K562 (cell line): ENCODE measurements around the gene IL34. TPM values are rescaled to one million over a fixed set of nuclear protein-coding genes. Genes with fewer than 3 reads are reported as not detected.

Experiments used
- ATAC-seq: fragments of 200-7000 bp; cut with Tn5 transposase; 3 replicates; pipeline ENCODE4 v1.9.1; 2020; ENCODE audit warnings: moderate library complexity
- BruUV-seq: library from RNA; stranded (reverse); fragments of 400-500 nt; replicated peaks from 2 replicates; lab custom pipeline; 2021; lab: Mats Ljungman, UMichigan
- CTCF ChIA-PET: fragments of 300-600 bp; formaldehyde crosslinking; extraction: SDS; loops from one replicate; lab custom pipeline; 2021; ENCODE audit warnings: low intra/inter-chr PET ratio; lab: Yijun Ruan, JAX
- POLR2A ChIA-PET: fragments of 300-600, 350-650 bp; sonication (Branson Sonifier 250); formaldehyde crosslinking; extraction: SDS; loops from one replicate; lab custom pipeline; 2021; ENCODE audit warnings: antibody characterized with exemption, inconsistent platforms; lab: Yijun Ruan, JAX
- DNase-seq, 4 experiments: peaks; one replicate each; pipeline versions ENCODE4 v3.0.0 to v3.0.0-alpha.2; 2011 to 2018; ENCODE audit warnings: low spot score in 3 of 4, mixed read lengths in 3 of 4; ENCODE audit errors: extremely low read depth in 1 of 4
- FAIRE-seq: peaks from 2 replicates; lab custom pipeline; 2011; peaks lifted over from hg19 to GRCh38; lab: Jason Lieb, UNC
- H2AFZ ChIP-seq: 2 replicates; pipeline ENCODE4 v1.6.0; 2011; ENCODE audit warnings: low read depth, low read length, control low read depth, inconsistent platforms
- H3K27ac ChIP-seq: fragments of 200-600 bp; 3 replicates; pipeline ENCODE4 v1.8.0; 2011; ENCODE audit warnings: low read depth, mild to moderate bottlenecking, control low read depth, inconsistent platforms, low read length, moderate library complexity, mixed read lengths; ENCODE audit errors: extremely low read depth
- H3K27me3 ChIP-seq, 2 experiments: fragments of 300-600 bp in 1 of 2; 2 replicates in 1 of 2; 3 replicates in 1 of 2; pipeline versions ENCODE4 v1.6.0 to v1.8.0; 2011; ENCODE audit warnings: inconsistent platforms in 2 of 2, low read length in 2 of 2, mild to moderate bottlenecking in 1 of 2, mixed read lengths in 1 of 2, moderate library complexity in 1 of 2; ENCODE audit not compliant: control insufficient read depth in 2 of 2, insufficient read depth in 2 of 2
- H3K36me3 ChIP-seq: fragments of 300-600 bp; 3 replicates; pipeline ENCODE4 v1.8.0; 2011; ENCODE audit warnings: mild to moderate bottlenecking, low read length, inconsistent platforms; ENCODE audit not compliant: control insufficient read depth, insufficient read depth
- H3K4me1 ChIP-seq, 2 experiments: fragments of 200-600 bp in 1 of 2; replicated peaks in 1 of 2; 2 replicates in 1 of 2; 3 replicates in 1 of 2; pipeline versions ENCODE4 v1.5.1 to v1.8.0; 2011; ENCODE audit warnings: inconsistent platforms in 2 of 2, low read length in 2 of 2, mild to moderate bottlenecking in 1 of 2, mixed read lengths in 1 of 2, moderate library complexity in 1 of 2; ENCODE audit not compliant: control insufficient read depth in 2 of 2, insufficient read depth in 2 of 2
- H3K4me2 ChIP-seq: 2 replicates; pipeline ENCODE4 v1.6.1; 2011; ENCODE audit warnings: low read length, control low read depth, inconsistent platforms, mixed read lengths; ENCODE audit not compliant: insufficient read depth
- H3K4me3 ChIP-seq: fragments of 200-600 bp; sonication (generic), shearing (Covaris generic); 2 replicates; pipeline ENCODE4 v1.5.1; 2016; ENCODE audit warnings: control low read depth, inconsistent platforms
- H3K79me2 ChIP-seq: fragments of 200-600 bp; 3 replicates; pipeline ENCODE4 v1.8.0; 2011; ENCODE audit warnings: low read length, inconsistent platforms; ENCODE audit not compliant: control insufficient read depth, insufficient read depth
- H3K9ac ChIP-seq, 2 experiments: 2 replicates each; pipeline versions ENCODE4 v1.6.0 to v1.6.1; 2011; ENCODE audit warnings: low read depth in 2 of 2, low read length in 2 of 2, control low read depth in 1 of 2, inconsistent platforms in 1 of 2, mild to moderate bottlenecking in 1 of 2, mixed read lengths in 1 of 2; ENCODE audit not compliant: insufficient read depth in 1 of 2
- H3K9me1 ChIP-seq: one replicate; pipeline ENCODE4 v1.6.0; 2011; ENCODE audit warnings: inconsistent platforms, mild to moderate bottlenecking, low read length, moderate library complexity; ENCODE audit not compliant: control insufficient read depth, insufficient read depth
- H3K9me3 ChIP-seq: replicated peaks from 2 replicates; pipeline ENCODE4 v1.5.1; 2011; ENCODE audit warnings: low read depth, low read length, inconsistent platforms; ENCODE audit not compliant: control insufficient read depth, insufficient read depth
- H4K20me1 ChIP-seq: replicated peaks from 2 replicates; pipeline ENCODE4 v1.6.1; 2011; ENCODE audit warnings: low read length, inconsistent platforms, mixed read lengths; ENCODE audit not compliant: control insufficient read depth, insufficient read depth
- BCL6 ChIP-seq: fragments of 250-450 bp; sonication (Bioruptor Pico); IDR thresholded peaks from 2 replicates; pipeline ENCODE4 v1.4.0; 2020
- C11orf30 ChIP-seq: fragments of 450-650 bp; IDR thresholded peaks from 2 replicates; pipeline ENCODE4 v1.6.1; 2016; ENCODE audit warnings: low read depth, mild to moderate bottlenecking
- COPS2 ChIP-seq: fragments of 450-650 bp; conservative IDR thresholded peaks from 2 replicates; pipeline ENCODE4 v1.6.1; 2016; ENCODE audit warnings: mild to moderate bottlenecking, moderate library complexity
- HMG20B ChIP-seq: fragments of 250-450 bp; sonication (Bioruptor Pico); IDR thresholded peaks from 2 replicates; pipeline ENCODE4 v1.5.0; 2021; ENCODE audit warnings: mild to moderate bottlenecking
- KDM5B ChIP-seq: fragments of 200-600 bp; sonication (generic); IDR thresholded peaks from 2 replicates; pipeline ENCODE4 v1.6.1; 2012; ENCODE audit warnings: low read depth, mild to moderate bottlenecking, moderate library complexity, low read length, control low read depth, inconsistent platforms; ENCODE audit not compliant: insufficient replicate concordance
- MAFG ChIP-seq: fragments of 450-650 bp; conservative IDR thresholded peaks from 2 replicates; pipeline ENCODE4 v1.6.1; 2016; ENCODE audit warnings: missing genetic modification characterization, missing compliant biosample characterization
- NFE2 ChIP-seq: IDR thresholded peaks from 2 replicates; pipeline ENCODE4 v1.6.1; 2014; ENCODE audit warnings: antibody characterized with exemption, low read depth
- POLR2B ChIP-seq: fragments of 450-650 bp; IDR thresholded peaks from 2 replicates; pipeline ENCODE4 v1.6.1; 2018; ENCODE audit warnings: low read depth; ENCODE audit not compliant: partially characterized antibody
- SOX6 ChIP-seq: fragments of 450-650 bp; IDR thresholded peaks from 2 replicates; pipeline ENCODE4 v1.6.1; 2014; ENCODE audit warnings: mild to moderate bottlenecking
- TCF7L2 ChIP-seq: fragments of 150-350 bp; IDR thresholded peaks from 2 replicates; pipeline ENCODE4 v1.6.1; 2016; ENCODE audit warnings: low read depth, mild to moderate bottlenecking, low read length, moderate library complexity
- ZNF316 ChIP-seq: fragments of 450-650 bp; IDR thresholded peaks from 2 replicates; pipeline ENCODE4 v1.6.1; 2016
- ZNF444 ChIP-seq: fragments of 250-450 bp; sonication (Bioruptor Pico); IDR thresholded peaks from 2 replicates; pipeline ENCODE4 v1.4.0; 2020; ENCODE audit warnings: mild to moderate bottlenecking, moderate library complexity
- ZNF717 ChIP-seq: fragments of 250-450 bp; sonication (Bioruptor Pico); IDR thresholded peaks from 2 replicates; pipeline ENCODE4 v1.5.0; 2021
- WGBS: fragments of 100-300 bp; shearing (Covaris generic); methylation state at CpG from one replicate; pipeline ENCODE4 v1.1.6; 2016; ENCODE audit warnings: low coverage, mixed read lengths; ENCODE audit not compliant: insufficient coverage; ENCODE audit errors: missing lambda C conversion rate; 5-methylcytosine and 5-hydroxymethylcytosine counted together
- in situ Hi-C: fragments of 300-500 bp; cut with MboI; formaldehyde crosslinking; loops from 4 replicates; pipeline ENCODE4 v1.15.0; 2018; ENCODE audit warnings: inconsistent platforms, mixed read lengths
- intact Hi-C: fragments of 100-400 bp; cut with micrococcal nuclease; formaldehyde crosslinking; loops from 2 replicates; pipeline ENCODE4 v1.14.2; 2022
- polyA plus RNA-seq, 8 experiments: library from polyadenylated mRNA; depleted of rRNA in 4 of 8; stranded (reverse) in 5 of 8; unstranded in 3 of 8; fragments of >200 nt; fragmentation: Nextera tagmentation in 2 of 8; fragmentation: Illumina TruSeq in 1 of 8; extraction: Ambion mirVana in 2 of 8; extraction: Trizol in 1 of 8; gene quantifications; 2 replicates each; pipeline versions ENCODE4 v1.2.1 to v1.2.3, GENCODE V29; 2011 to 2014; ENCODE audit warnings: inconsistent platforms in 1 of 8, missing spikeins in 1 of 8
- total RNA-seq, 7 experiments: library from RNA; depleted of rRNA in 6 of 7; stranded (reverse); fragments of >200 nt in 6 of 7; fragmentation: Illumina TruSeq in 2 of 7; extraction: Trizol in 2 of 7; gene quantifications; 2 replicates each; pipeline versions ENCODE4 v1.2.1 to v1.2.3, GENCODE V29; 2011 to 2021; ENCODE audit warnings: low replicate concordance in 1 of 7
- TF ChIP-seq, protein P1 (sequence below), 3 experiments: fragments of 200-800 bp in 1 of 3; fragments of 250-450 bp in 1 of 3; fragments of 450-650 bp in 1 of 3; sonication (Bioruptor Pico) in 1 of 3; sonication (Bioruptor generic) in 1 of 3; formaldehyde crosslinking in 1 of 3; IDR thresholded peaks; 2 replicates each; pipeline versions ENCODE4 v1.6.1 to v1.8.0; 2016 to 2022; ENCODE audit warnings: mild to moderate bottlenecking in 2 of 3, missing genetic modification characterization in 2 of 3, missing compliant biosample characterization in 1 of 3, moderate library complexity in 1 of 3

The IL34 gene
- total and polyA plus RNA-seq, 9 of the 15 experiments (the other 6 are each of a cell fraction or from before 2014, with no cell fraction given) = 0.07 to 0.18 (median 0.10) TPM; not detected in 6

DNA sequence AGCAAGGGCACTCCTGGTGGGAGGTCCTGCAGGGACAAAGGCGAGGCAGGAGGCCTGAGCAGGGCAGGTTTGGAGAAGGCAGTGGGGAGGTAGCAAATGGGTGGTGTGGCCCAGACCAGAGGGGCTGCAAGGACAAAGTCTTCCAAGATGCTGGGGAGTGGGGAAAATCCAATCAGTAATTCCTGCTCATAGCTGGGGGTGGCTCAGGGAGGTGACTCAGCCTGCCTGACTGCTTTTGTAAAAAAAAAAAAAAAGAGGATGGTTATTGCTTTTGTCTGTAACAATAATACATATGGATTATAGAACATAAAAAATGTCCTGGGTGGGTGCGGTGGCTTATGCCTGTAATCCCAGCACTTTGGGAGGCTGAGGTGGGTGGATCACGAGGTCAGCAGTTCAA is 5.2 kb downstream of the IL34 start:
- WGBS = 37% methylated on average over 3 of the region's 3 CpGs
- Histone ChIP-seq H3K9me1 (no peaks in the 10 kb centered on the region), H3K27ac (no peak overlapping the region), H3K4me1 (peaks cover 6 to 24% of the 10 kb centered on the region in 2 experiments), H3K9me3 (no peaks in the 10 kb centered on the region), H2AFZ (no peak overlapping the region), H3K27me3 (peaks cover 7 to 18% of the 10 kb centered on the region in 2 experiments; a peak in 3 of 5 replicates), H4K20me1 (no peaks in the 10 kb centered on the region; the same call in 1 of the 2 replicates), H3K4me3 (no peak overlapping the region), H3K79me2 (no peaks in the 10 kb centered on the region), H3K4me2 (no peak overlapping the region), H3K9ac (0 out of 4 replicates have a peak overlapping the region, but pooled peaks of 1 of the 2 experiments have one; percentile 4), H3K36me3 (no peaks in the 10 kb centered on the region)
- no TSS peak for BruUV-seq
- POLR2A ChIA-PET = interaction anchor here (0.7 kb wide), 1 partner anchor 9 kb away, joined by 3 read pairs; no protein-coding TSS in a partner anchor
- DNase-seq (no peak), FAIRE-seq (no peak), ATAC-seq (no peak)
- in situ Hi-C loops = no loop called here
- TF ChIP-seq COPS2 (no peak), KDM5B (no peak)
- CTCF ChIA-PET = no interaction called here
- intact Hi-C loops = loop anchor here (5.0 to 10.0 kb wide), 3 partner anchors 74 to 274 kb away; partner anchors contain the start of genes COG4 and SF3B3

DNA sequence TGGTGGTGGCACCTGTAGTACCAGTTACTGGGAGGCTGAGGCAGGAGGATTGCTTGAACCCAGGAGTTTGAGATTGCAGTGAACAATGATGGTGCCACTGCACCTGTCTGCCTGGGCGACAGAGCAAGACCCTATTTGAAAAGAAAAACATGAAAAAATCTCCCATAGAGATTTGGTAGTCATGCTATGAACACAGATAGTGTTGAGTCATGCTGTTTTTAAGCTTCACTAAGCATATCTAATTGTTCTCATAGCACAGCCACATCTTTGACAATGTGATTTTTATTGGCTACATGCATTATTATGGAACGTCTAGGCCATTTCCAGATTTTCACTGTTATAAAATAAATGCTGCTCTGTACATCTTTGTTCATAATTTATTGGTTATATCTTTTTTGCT is 6.0 kb downstream of the IL34 start:
- Histone ChIP-seq H3K4me3 (no peak overlapping the region), H3K9ac (no peak overlapping the region), H3K36me3 (no peaks in the 10 kb centered on the region), H3K79me2 (no peaks in the 10 kb centered on the region), H2AFZ (no peak overlapping the region), H3K4me2 (no peak overlapping the region), H4K20me1 (no peaks in the 10 kb centered on the region), H3K9me1 (no peaks in the 10 kb centered on the region), H3K27me3 (peaks cover 2 to 11% of the 10 kb centered on the region in 2 experiments; a peak in 3 of 5 replicates), H3K4me1 (peaks cover 6 to 24% of the 10 kb centered on the region in 2 experiments), H3K9me3 (no peaks in the 10 kb centered on the region), H3K27ac (no peak overlapping the region)
- WGBS = 16% methylated on average over 2 of the region's 2 CpGs
- no peak for ATAC-seq
- ChIA-PET CTCF (interaction anchor here (0.6 kb wide), 1 partner anchor 12 kb away, joined by 4 read pairs; no protein-coding TSS in a partner anchor), POLR2A (interaction anchor here (0.5 to 0.6 kb wide), 2 partner anchors 74 to 398 kb away, joined by 3 read pairs; no protein-coding TSS in a partner anchor)
- intact Hi-C loops (loop anchor here (2.0 to 10.0 kb wide), 4 partner anchors 75 to 275 kb away; partner anchors contain the start of genes COG4 and SF3B3), in situ Hi-C loops (no loop called here)
- DNase-seq = no peak
- BruUV-seq = no TSS peak
- no peak for FAIRE-seq
- TF ChIP-seq TCF7L2 = no peak
- no peak for TF ChIP-seq BCL6 (CRISPR knock-in tag)
- TF ChIP-seq MAFG (tag) = peak; percentile 81
- no peak for TF ChIP-seq ZNF444 (CRISPR knock-in tag)
- TF ChIP-seq SOX6 = no peak
- TF ChIP-seq ZNF316 = peak; percentile 86
- no peak for TF ChIP-seq POLR2B
- TF ChIP-seq ZNF717 = no peak
- TF ChIP-seq, protein P1, sequence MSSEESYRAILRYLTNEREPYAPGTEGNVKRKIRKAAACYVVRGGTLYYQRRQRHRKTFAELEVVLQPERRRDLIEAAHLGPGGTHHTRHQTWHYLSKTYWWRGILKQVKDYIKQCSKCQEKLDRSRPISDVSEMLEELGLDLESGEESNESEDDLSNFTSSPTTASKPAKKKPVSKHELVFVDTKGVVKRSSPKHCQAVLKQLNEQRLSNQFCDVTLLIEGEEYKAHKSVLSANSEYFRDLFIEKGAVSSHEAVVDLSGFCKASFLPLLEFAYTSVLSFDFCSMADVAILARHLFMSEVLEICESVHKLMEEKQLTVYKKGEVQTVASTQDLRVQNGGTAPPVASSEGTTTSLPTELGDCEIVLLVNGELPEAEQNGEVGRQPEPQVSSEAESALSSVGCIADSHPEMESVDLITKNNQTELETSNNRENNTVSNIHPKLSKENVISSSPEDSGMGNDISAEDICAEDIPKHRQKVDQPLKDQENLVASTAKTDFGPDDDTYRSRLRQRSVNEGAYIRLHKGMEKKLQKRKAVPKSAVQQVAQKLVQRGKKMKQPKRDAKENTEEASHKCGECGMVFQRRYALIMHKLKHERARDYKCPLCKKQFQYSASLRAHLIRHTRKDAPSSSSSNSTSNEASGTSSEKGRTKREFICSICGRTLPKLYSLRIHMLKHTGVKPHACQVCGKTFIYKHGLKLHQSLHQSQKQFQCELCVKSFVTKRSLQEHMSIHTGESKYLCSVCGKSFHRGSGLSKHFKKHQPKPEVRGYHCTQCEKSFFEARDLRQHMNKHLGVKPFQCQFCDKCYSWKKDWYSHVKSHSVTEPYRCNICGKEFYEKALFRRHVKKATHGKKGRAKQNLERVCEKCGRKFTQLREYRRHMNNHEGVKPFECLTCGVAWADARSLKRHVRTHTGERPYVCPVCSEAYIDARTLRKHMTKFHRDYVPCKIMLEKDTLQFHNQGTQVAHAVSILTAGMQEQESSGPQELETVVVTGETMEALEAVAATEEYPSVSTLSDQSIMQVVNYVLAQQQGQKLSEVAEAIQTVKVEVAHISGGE (CRISPR knock-in tag; IDR thresholded peaks at IDR 0.05) = no peak
- TF ChIP-seq NFE2 = peak; percentile 57
- peak; percentile 78 for TF ChIP-seq C11orf30
- no peak for TF ChIP-seq HMG20B (CRISPR knock-in tag)
